HepG2 (cell line): Measurements from ENCODE around the gene LARP1. TPM values are rescaled to one million over a fixed set of nuclear protein-coding genes. Genes with fewer than 3 reads are reported as not detected.

Experiments
- ATAC-seq: fragments of 200-7000 bp; cut with Tn5 transposase; 3 replicates; pipeline ENCODE4 v1.9.1; 2020; ENCODE audit warnings: mild to moderate bottlenecking, moderate library complexity
- BruUV-seq: library from RNA; stranded (reverse); fragments of 400-500 nt; replicated peaks from 2 replicates; lab custom pipeline; 2021; lab: Mats Ljungman, UMichigan
- CTCF ChIA-PET: fragments of 300-600 bp; formaldehyde crosslinking; extraction: SDS; loops from one replicate; lab custom pipeline; 2021; ENCODE audit warnings: low total read pairs, inconsistent platforms, low intra/inter-chr PET ratio; lab: Yijun Ruan, JAX
- POLR2A ChIA-PET: fragments of 350-600 bp; sonication (Branson Sonifier 250); formaldehyde crosslinking; loops from one replicate; lab custom pipeline; 2020; ENCODE audit warnings: antibody characterized with exemption, inconsistent platforms; lab: Yijun Ruan, JAX
- DNase-seq: peaks from one replicate; pipeline ENCODE4 v3.0.0-alpha.2; 2015; ENCODE audit warnings: low spot score
- FAIRE-seq: peaks from 3 replicates; lab custom pipeline; 2011; peaks lifted over from hg19 to GRCh38; lab: Jason Lieb, UNC
- H2AFZ ChIP-seq: one replicate; pipeline ENCODE4 v1.6.1; 2011; ENCODE audit warnings: low read length, inconsistent platforms
- H3K27ac ChIP-seq: fragments of 300-600 bp; 3 replicates; pipeline ENCODE4 v1.8.0; 2011; ENCODE audit warnings: mixed run types, mild to moderate bottlenecking, mixed read lengths, low read length, inconsistent platforms; ENCODE audit not compliant: insufficient read depth; ENCODE audit errors: extremely low read length
- H3K27me3 ChIP-seq, 2 experiments: fragments of 200-600 bp in 1 of 2; 2 replicates in 1 of 2; 3 replicates in 1 of 2; pipeline versions ENCODE4 v1.6.0 to v1.8.0; 2011; ENCODE audit warnings: low read length in 2 of 2, mild to moderate bottlenecking in 2 of 2, moderate library complexity in 2 of 2, inconsistent platforms in 1 of 2; ENCODE audit not compliant: insufficient read depth in 2 of 2, control insufficient read depth in 1 of 2
- H3K36me3 ChIP-seq, 2 experiments: fragments of 200-600 bp in 1 of 2; replicated peaks in 1 of 2; 2 replicates in 1 of 2; 3 replicates in 1 of 2; pipeline versions ENCODE4 v1.5.1 to v1.8.0; 2011; ENCODE audit warnings: low read length in 2 of 2, inconsistent platforms in 1 of 2; ENCODE audit not compliant: insufficient read depth in 2 of 2, control insufficient read depth in 1 of 2
- H3K4me1 ChIP-seq: 2 replicates; pipeline ENCODE4 v1.5.1; 2012; ENCODE audit warnings: low read length, inconsistent platforms; ENCODE audit not compliant: insufficient read depth
- H3K4me2 ChIP-seq: 2 replicates; pipeline ENCODE4 v1.6.0; 2011; ENCODE audit warnings: low read depth, low read length, inconsistent platforms
- H3K4me3 ChIP-seq, 3 experiments: fragments of 200-600 bp in 1 of 3; sonication (generic), shearing (Covaris generic) in 1 of 3; replicated peaks in 1 of 3; 2 replicates each; pipeline ENCODE4 v1.5.1; 2011 to 2016; ENCODE audit warnings: low read length in 3 of 3, inconsistent platforms in 2 of 3, low read depth in 2 of 3, mild to moderate bottlenecking in 2 of 3, control low read depth in 1 of 3, mixed read lengths in 1 of 3; ENCODE audit not compliant: insufficient read depth in 1 of 3
- H3K79me2 ChIP-seq: one replicate; pipeline ENCODE4 v1.6.1; 2011; ENCODE audit warnings: low read length, inconsistent platforms; ENCODE audit not compliant: insufficient read depth
- H3K9ac ChIP-seq: 2 replicates; pipeline ENCODE4 v1.6.0; 2011; ENCODE audit warnings: mild to moderate bottlenecking, low read depth, low read length, inconsistent platforms; ENCODE audit not compliant: insufficient read depth
- H3K9me3 ChIP-seq: 2 replicates; pipeline ENCODE4 v1.5.1; 2012; ENCODE audit warnings: mild to moderate bottlenecking, low read length
- H4K20me1 ChIP-seq: 2 replicates; pipeline ENCODE4 v1.6.0; 2011; ENCODE audit warnings: inconsistent platforms, mild to moderate bottlenecking, low read length, moderate library complexity; ENCODE audit not compliant: insufficient read depth
- ARID3A ChIP-seq: IDR thresholded peaks from 2 replicates; pipeline ENCODE4 v1.6.1; 2012; ENCODE audit warnings: low read depth, low read length, improper control_type of control experiment
- ATM ChIP-seq: fragments of 450-650 bp; IDR thresholded peaks from 2 replicates; pipeline ENCODE4 v1.7.1; 2017; ENCODE audit warnings: mild to moderate bottlenecking, borderline replicate concordance
- CTCF ChIP-seq: sonication (generic); formaldehyde crosslinking; IDR thresholded peaks from 2 replicates; pipeline ENCODE4 v1.5.0; 2020; ENCODE audit warnings: mild to moderate bottlenecking, missing genetic modification reagents, moderate library complexity
- FOXO4 ChIP-seq: sonication (generic); formaldehyde crosslinking; conservative IDR thresholded peaks from 2 replicates; pipeline ENCODE4 v1.8.1; 2023; ENCODE audit warnings: missing genetic modification reagents
- GMEB1 ChIP-seq: sonication (generic); formaldehyde crosslinking; IDR thresholded peaks from 2 replicates; pipeline ENCODE4 v1.5.1; 2020; ENCODE audit warnings: missing genetic modification reagents, mild to moderate bottlenecking, borderline replicate concordance
- MIXL1 ChIP-seq: IDR thresholded peaks from 2 replicates; pipeline ENCODE4 v1.6.1; 2016
- RAD21 ChIP-seq: fragments of 450-650 bp; formaldehyde crosslinking; IDR thresholded peaks from 2 replicates; pipeline ENCODE4 v1.5.0; 2020; ENCODE audit warnings: mild to moderate bottlenecking
- RBM22 ChIP-seq: fragments of 200-400 bp; formaldehyde crosslinking; optimal IDR thresholded peaks from 2 replicates; pipeline ENCODE3; 2017; ENCODE audit warnings: mild to moderate bottlenecking, low read length, moderate library complexity
- SMC3 ChIP-seq: IDR thresholded peaks from 2 replicates; pipeline ENCODE4 v1.6.1; 2011; ENCODE audit warnings: low read length, improper control_type of control experiment
- ZNF639 ChIP-seq: conservative IDR thresholded peaks from 2 replicates; pipeline ENCODE4 v1.6.1; 2018; ENCODE audit warnings: missing genetic modification reagents
- ZNF891 ChIP-seq: sonication (generic); formaldehyde crosslinking; IDR thresholded peaks from 2 replicates; pipeline ENCODE4 v1.5.0; 2020; ENCODE audit warnings: mild to moderate bottlenecking, missing genetic modification reagents
- WGBS: methylation state at CpG from one replicate; pipeline ENCODE4 v1.1.6; 2017; ENCODE audit warnings: low lambda C conversion rate; 5-methylcytosine and 5-hydroxymethylcytosine counted together
- in situ Hi-C: cut with HindIII; loops from 2 replicates; pipeline ENCODE4 v1.10.0; 2017; ENCODE audit warnings: low pct_unique_long_range_greater_than_20kb; ENCODE audit not compliant: extremely low pct_ligation_motif_present
- intact Hi-C: fragments of 100-400 bp; cut with micrococcal nuclease; formaldehyde crosslinking; loops from one replicate; pipeline ENCODE4 v1.10.0; 2022; ENCODE audit not compliant: unreplicated experiment
- polyA plus RNA-seq, 8 experiments: library from polyadenylated mRNA; depleted of rRNA in 3 of 8; stranded (reverse) in 7 of 8; unstranded in 1 of 8; fragments of >200 nt; fragmentation: Illumina TruSeq in 4 of 8; extraction: Trizol in 4 of 8; gene quantifications; 2 replicates each; pipeline versions ENCODE4 v1.2.1 to v1.2.3, GENCODE V29; 2011 to 2016; ENCODE audit warnings: low read depth in 4 of 8, missing spikeins in 1 of 8, mixed read lengths in 1 of 8; ENCODE audit not compliant: insufficient read depth in 1 of 8
- total RNA-seq, 5 experiments: library from RNA; depleted of rRNA; stranded (reverse); fragments of >200 nt; fragmentation: Illumina TruSeq; extraction: Trizol; gene quantifications; 2 replicates each; pipeline ENCODE4 v1.2.3, GENCODE V29; 2016; ENCODE audit warnings: low read depth in 1 of 5

LARP1 gene
- total and polyA plus RNA-seq, 2 of the 13 experiments (the other 11 are each of a cell fraction or from before 2014, with no cell fraction given): 45.2 to 61.4 TPM

GRCh38 chr5:154811653-154812465, 56.7 kb downstream of the LARP1 start:
- 72% methylated on average over 3 of the region's 3 CpGs for WGBS
- POLR2A ChIA-PET: no interaction called here
- TF ChIP-seq CTCF (CRISPR knock-in tag) (peak; percentile 68), MIXL1 (peak; percentile 36; the same call in 1 of the 2 replicates), ZNF891 (CRISPR knock-in tag) (no peak), ATM (no peak), ARID3A (peak; percentile 51; the same call in 1 of the 2 replicates), RBM22 (peak; percentile 56), RAD21 (CRISPR knock-in tag) (peak; percentile 56; the same call in 1 of the 2 replicates), FOXO4 (0 out of 2 replicates have a peak, but pooled peaks have one; percentile 90), GMEB1 (CRISPR knock-in tag) (peak; percentile 23; the same call in 1 of the 2 replicates), SMC3 (peak; percentile 83), ZNF639 (CRISPR knock-in tag) (0 out of 2 replicates have a peak, but pooled peaks have one; percentile 21)

More at GRCh38 chr5:154811653-154812465, 56.7 kb downstream of the LARP1 start:
- FAIRE-seq (peak; percentile 53), DNase-seq (peak; percentile 44), ATAC-seq (peak; percentile 52)
- Histone ChIP-seq H3K9ac (no peak overlapping the region), H3K9me3 (no peaks in the 10 kb centered on the region), H3K27ac (no peak overlapping the region), H2AFZ (no peak overlapping the region), H4K20me1 (peaks cover 5% of the 10 kb centered on the region; the same call in 1 of the 2 replicates), H3K4me2 (no peak overlapping the region), H3K4me1 (peaks cover 14% of the 10 kb centered on the region), H3K79me2 (no peaks in the 10 kb centered on the region), H3K4me3 (no peak overlapping the region), H3K36me3 (peaks cover 32 to 77% of the 10 kb centered on the region in 2 experiments), H3K27me3 (no peaks in the 10 kb centered on the region)
- in situ Hi-C loops (loop anchor here (5.0 kb wide), 1 partner anchor 165 kb away; no protein-coding TSS in a partner anchor), intact Hi-C loops (loop anchor here (1.0 kb wide), 1 partner anchor 162 kb away; no protein-coding TSS in a partner anchor)
- no TSS peak for BruUV-seq
- CTCF ChIA-PET: interaction anchor here (1.9 kb wide), 1 partner anchor 161 kb away, joined by 29 read pairs; no protein-coding TSS in a partner anchor
